GM19099 (cell line): ENCODE data around the gene EVI5.
A peak's percentile ranks its signal among the peaks of the same experiment; 100 is the strongest.

Source experiments
- POLR2A ChIP-seq: IDR thresholded peaks from 3 replicates; pipeline ENCODE4 v1.6.1; 2011; ENCODE audit warnings: low read depth; ENCODE audit not compliant: insufficient read length; ENCODE audit errors: extremely low read depth

The EVI5 gene

DNA sequence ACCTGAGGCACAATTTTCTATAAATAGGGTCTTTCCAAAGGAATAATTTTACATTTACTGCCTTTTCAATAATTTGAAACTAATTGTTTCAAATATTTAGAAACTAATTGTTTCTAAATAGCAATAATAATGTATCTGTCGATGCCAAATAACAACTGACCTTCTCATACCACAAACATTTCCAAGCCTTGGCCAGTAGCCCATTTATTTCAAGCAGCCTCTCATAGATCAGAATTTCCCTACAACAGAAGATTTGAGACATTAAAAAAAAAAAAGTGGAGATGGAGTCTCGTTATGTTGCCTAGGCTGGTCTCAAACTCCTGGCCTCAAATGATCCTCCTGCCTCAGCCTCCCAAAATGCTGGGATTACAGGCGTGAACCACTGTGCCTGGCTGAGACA, 296.1 kb downstream of the EVI5 start:
- TF ChIP-seq POLR2A: no peak

DNA sequence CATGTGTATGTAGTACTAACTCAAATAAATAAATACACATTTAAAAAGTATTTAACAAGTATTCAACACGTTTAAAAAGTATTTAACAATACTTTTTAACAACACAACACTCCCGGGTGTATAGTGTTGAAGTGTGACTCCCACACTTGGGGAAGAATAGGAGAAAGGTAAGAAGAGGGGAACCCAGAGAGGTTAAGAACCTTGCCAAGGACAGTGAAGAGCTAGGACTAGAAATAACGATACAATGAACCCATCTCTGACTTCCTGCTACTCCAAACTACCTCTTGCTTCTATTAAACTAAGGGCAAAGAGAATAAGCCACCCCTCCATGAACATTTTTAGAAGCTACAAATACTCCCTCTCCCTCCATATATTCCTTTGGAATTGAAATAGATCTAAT, 296.5 kb downstream of the EVI5 start:
- TF ChIP-seq POLR2A: no peak

DNA sequence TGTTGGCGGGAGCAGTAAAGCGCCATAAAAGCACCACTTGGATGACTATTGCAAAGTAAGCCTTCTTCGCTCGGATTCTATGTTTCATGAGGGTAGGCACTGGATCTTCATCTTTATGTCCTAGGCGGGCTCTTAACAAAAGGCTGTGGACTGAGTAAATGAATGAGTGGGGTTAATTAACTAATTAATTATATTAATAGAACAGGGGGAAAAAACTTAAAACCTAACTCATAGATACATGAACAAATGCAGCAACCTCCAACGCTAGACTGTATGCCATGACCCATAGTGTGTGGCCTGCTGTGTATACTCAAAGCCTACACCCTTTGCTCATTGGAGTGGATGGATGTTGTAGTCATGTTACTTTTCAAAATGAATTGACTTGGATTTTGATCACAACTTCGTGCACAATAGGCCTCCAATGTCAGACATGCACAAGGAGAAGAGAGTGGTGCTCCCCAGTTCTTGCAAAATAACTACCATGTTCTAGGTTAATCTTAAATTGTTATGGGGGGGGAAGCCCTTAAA, 297.8 kb downstream of the EVI5 start:
- no peak for TF ChIP-seq POLR2A

DNA sequence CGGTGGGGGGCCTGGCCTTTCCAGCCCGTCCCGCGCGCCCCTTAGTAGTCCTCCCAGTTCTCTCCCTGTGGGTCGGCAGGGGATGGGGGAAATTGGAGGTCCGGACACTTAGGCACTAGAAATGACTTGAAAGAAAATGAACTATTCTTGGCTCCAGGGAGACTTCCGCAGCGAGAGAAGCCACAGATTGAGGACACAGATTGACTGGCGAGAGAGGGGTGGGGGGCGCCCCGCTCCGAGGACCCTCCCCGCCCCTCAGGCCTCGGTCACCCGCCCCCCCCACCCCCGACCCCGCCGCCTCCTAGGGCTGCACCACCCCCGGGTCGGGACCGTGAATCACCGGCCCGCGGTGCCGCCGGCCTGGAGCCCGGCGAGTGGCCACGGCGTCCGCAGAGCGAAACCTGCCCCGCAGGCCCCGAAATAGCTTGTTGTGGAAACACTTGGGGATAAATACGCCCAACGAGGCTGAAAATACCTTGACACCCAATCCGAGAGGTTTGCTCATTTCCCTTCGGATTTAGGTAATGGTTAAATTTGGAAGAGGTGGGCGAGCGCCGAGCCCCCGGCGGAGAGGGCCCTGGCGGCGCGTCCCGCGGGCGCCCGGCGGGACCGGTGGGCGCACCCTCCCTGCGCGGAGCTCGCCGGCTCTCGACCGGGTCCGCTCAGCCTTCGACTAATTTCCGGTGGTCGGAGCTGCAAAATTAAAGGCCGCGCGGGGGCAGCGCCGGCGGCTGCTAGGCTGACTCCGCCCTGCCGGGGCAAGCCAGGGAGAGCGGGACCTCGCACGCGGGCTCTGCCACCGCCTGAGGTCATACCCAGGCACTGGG, 298.4 kb downstream of the EVI5 start, which contains the start of gene GFI1:
GFI1 (minus strand) TSS at position 675 of the 827 bp plus-strand sequence. CDS start 3,438 bp downstream, outside the sequence.
- TF ChIP-seq POLR2A: peak; percentile 59

DNA sequence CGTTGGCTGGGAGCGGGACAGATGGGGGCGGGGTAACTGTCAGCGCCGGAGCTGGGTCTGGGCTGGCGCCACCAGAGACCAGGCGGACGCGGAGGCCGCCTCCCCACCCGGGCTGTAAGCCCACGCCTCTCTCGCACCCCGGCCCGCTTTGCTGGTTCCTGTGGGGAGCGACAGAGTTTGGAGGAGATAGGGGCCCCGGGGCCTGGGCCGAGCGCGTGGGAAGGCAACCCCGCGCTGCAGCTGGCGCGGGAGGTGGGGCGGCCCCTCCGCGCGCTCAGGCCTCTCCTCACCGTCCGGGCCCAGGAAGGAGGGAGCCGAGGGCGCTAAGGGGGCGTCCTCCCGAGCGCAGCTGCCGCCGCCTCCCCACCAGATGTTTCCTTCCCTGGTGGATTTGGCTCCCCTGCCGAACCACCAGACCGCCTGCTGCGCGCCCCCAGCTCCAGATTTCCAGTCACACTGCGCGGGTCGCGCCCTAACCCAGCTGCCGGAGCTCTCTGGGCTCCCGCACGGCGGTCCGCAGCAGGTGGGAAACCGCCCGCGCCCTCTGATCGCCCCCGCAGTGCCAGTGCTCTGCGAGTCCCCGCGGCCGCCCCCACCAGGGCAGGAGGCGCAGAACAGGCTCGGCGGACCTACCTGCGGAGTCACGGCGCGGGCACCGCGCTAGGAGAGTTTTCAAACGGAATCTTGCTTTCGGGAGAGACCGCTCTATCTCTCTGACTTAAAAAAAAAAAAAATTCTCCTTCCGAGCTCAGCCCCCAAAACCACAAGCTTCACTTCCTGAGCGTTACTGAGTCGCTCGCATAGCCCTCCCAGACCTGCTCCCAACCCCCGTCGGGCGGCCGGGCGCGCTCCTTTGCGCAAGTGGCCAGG, 299.3 kb downstream of the EVI5 start:
- peak; percentile 58 for TF ChIP-seq POLR2A

DNA sequence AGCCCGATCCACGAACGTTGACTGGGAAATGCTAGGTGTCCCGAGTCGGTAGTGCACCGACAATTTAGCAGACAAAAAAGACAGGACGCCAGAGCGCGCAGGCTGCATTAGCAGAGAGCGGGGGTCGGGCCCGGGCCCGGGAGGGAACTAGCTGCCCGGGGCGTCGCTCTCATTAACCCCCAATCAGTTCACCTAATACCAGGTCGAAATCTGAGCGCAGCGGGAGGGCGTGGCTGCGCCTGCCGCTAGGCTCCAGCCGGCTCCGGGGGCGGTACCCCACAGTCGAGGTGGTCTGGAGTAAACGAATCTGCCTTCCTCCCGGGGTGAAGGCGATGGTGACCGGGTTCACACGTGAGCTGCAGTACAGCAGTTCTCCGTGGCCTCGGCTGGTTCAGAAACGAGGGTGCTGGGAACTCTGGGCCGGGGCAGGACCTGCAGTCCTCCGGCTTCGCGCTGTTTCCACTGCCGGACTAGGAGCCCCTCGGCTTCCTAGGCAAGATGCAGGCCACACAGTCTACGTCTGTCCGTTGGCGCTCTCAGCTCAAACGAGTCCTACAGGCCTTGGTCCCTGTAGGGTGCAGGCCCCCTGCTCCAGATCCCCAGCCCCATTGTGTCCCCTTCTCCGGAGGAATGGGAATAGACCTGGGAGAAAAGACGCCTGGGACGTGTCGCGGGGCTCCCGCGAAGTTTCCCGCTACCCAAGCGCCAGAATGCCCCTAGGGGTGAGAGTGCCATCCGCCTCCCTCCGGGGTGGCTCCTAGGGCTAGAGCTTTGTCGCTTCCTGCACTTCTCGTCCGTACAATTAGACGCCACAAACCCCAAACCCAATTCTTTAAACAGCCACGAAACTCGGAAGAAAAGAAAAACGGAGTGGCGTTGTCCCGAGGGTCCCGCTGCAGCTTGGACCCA, 300.2 kb downstream of the EVI5 start:
- TF ChIP-seq POLR2A: peak; percentile 59

DNA sequence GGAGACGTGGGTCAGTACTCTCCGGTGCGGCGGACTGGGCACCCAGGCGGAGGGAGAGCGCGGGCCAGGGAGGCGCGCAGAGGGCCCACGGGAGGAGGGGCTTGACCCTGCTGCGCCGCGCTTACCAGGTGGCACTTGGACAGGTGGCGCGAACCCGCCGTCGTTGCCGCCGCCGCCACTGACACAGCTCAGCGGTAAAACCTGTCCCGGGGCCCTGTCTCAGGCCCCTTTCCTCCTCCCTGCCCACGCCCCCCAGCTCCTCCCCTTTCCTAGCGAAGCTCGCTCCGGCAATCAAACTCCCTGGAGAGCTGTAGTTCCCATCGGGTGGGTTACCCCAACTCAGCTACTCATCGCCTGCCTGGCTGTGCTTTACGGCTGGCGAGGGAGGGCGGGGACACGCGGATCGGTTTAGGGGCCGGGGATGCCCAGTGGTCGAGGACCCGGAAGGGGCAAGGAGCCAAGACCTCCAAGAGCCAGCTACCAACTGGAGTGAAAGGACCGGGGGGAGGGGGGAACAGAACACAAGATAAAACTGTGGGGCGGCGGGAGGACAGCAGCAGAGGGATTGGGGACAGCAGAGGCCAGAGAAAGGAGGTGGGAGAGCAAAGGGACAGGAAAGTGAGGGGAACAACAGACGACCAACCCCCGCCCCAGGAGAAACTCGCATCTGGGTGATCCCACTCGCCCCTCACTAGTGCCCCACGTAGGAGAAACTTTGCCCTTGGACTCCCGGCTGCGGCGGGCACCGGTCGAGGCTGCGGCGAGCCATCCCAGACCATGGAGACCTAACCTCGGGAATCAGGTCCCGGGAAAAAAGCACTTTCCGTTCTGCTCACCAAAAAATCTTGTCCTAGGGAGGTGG, 301.1 kb downstream of the EVI5 start:
- TF ChIP-seq POLR2A: peak; percentile 13

DNA sequence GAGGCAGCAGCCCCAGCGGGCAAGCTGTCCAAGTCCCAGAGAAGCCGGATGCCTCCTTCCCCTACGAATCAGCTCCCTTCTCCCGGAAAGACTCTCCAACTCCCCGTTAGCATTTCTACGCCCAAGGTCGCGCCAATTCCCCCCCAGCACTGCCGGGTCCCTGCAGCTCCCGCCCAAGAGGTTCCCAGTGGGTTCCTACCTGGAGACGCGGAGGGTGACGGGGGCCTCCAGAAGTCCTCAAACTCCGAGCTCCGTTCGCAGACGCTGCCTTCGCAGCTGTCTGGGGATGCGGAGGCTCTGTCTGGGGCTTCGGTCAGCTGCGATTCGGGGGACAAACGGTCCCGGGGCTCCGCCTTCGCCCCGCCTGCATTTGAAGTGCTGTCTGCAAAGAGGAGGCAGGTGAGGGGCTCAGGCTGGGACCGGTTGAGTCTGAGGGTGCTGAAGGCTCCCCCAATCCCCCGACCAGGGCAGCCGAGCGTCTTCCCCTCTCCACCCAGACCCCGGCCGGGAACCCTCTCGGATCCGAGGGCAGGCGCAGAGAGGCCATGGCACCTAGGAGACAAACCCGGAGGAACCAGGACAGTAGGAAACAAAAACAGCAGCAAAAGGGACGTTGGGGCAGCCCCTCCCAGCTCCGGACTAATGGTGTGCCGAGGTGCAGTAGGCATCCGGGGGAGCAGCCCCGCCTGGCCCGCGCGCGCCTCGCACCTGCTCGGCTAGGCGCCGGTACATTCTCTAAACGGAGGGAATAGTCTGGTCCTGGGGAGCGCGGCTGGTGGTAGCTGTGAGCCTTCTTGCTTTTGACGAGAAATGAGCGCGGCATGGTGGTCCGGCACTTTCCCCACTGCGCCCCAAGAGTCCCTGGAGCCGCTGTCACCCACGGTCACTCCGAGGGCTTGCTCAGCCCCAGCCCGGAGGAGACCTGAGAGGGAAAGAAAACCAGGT, 302.0 kb downstream of the EVI5 start:
- TF ChIP-seq POLR2A: no peak

DNA sequence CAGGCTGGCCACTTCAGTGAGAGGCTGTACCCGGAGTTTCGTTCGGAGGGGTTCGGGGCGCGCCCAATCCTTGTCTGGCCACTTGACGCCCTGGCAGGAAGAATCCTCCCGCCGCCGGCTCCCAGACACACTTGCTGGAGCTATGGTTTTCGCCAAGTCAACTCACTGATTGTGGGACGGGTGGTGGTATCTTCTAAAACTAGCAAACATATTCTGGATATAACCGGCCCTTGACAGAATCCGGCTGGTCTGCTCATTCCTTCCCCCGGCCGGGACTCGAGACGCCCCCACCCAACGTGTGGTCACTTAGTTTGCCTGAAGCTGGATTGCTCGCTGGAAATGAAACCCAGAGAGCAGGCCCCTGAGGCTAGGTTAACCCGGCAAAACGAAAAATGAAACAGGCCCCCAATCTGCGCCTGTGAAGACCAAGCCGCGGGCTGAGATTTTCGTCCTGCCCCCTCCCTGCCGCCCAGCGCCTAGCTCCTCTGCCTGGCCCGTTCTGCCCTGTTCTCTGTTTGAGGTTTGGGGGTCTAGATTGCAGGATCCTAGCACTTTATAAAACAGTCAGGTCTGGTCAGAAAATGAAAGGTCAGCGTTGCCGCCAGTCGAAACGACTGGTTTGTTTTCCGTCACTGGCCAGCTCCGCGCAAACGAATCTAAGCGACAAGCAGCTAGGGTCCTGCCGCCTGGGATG, 302.8 kb downstream of the EVI5 start:
- TF ChIP-seq POLR2A: no peak

DNA sequence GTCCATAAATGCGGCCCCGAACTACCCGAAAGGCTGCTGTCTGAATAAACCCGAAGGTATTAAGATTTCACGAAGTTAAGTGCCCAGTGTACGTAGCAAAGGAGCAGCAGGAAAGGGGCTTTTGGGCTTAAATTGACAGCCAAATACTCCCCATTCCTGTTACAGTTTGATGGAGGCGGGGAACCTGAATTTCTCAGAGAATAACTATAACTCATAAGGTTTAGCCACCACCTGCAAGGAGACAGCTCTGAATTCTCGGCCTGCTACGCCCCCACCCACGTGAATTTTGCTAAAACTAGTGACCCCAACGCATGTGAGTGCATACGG, 303.3 kb downstream of the EVI5 start:
- no peak for TF ChIP-seq POLR2A

DNA sequence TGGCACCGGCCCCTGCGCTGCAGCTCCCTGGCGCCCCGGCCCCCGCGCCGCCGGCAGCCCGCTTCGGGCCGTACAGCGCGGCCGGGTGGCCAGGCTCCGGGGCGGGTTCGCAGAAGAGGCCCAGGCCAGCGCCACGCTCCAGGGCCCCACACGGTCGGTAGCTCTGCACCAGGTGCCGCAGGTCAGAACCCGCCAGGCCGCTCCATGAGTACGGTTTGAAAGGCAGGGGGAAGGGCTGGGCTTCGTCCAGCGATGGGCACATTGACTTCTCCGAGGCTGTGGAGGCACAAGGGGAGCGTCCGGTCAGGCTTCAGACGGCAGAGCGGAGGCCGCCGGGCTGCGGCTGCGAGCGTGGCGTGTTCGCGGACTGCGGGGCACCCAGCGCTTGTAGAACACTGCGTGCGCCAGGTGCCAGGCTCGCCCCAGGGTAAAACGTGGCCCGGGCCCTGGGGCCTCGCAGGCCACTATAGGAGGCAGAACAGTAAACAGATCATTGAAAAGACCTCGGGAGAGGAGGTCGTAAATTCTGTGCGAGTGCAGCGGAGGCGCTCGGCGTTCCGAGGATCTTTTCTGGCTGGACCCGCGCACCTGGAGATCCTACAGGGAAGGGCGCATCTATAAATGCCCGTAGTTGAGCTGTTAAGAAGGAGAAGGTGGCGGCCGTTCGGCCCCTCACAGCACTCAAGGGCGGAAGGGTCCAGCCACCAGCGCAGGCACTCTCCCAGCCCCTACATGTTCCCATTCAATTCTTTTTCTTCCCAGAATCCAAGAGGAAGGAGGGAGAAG, 303.9 kb downstream of the EVI5 start:
- TF ChIP-seq POLR2A: no peak

DNA sequence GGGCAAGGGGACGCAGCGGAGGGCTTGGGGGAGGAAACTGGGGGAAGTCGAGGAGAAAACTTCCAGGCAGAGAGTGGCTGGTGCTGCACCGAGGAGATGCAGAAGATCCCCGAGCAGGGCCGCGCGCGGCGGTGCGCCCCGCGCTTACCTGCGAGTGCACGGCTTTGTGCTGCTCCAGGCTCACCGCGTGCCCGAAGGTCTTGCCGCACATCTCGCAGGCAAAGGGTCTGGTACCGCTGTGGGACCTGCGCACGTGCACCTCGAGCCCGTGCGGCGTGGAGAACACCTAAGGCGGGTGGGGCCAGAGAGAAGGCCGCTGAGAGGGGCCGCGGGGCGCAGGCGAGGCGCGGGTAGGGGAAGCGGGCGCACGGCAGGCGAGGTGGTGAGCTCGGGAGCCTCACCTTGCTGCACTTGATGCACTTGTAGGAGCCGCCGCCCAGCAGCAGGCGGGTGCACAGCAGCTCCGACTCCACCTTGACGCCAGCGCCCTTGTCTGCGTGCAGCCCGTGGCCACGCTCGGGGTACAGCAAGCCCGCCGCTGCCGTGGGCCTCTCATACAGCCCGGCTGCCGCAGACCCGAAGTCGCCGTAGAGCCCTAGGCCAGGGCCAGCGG, 304.6 kb downstream of the EVI5 start:
- no peak for TF ChIP-seq POLR2A
